Type B pancreatic cell (in vitro differentiated cells): ENCODE measurements around the gene TTC21B. TPM values are rescaled to one million over a fixed set of nuclear protein-coding genes. Genes with fewer than 3 reads are reported as not detected.

ENCODE experiments used
- DNase-seq: peaks from one replicate; pipeline ENCODE4 v3.0.0; 2021; ENCODE audit warnings: mixed read lengths; ENCODE audit not compliant: unreplicated experiment; ENCODE audit errors: extremely low spot score
- H3K27ac Mint-ChIP-seq: 2 replicates; pipeline ENCODE4 v1.8.0; 2021; ENCODE audit warnings: mild to moderate bottlenecking, mixed read lengths
- H3K27me3 Mint-ChIP-seq: 2 replicates; pipeline ENCODE4 v1.8.0; 2021; ENCODE audit warnings: mixed read lengths
- H3K36me3 Mint-ChIP-seq: 2 replicates; pipeline ENCODE4 v1.8.0; 2021; ENCODE audit warnings: mixed read lengths
- H3K4me1 Mint-ChIP-seq: one replicate; pipeline ENCODE4 v1.8.0; 2021; ENCODE audit warnings: mixed read lengths; ENCODE audit not compliant: unreplicated experiment
- H3K4me3 Mint-ChIP-seq: 2 replicates; pipeline ENCODE4 v1.8.0; 2021; ENCODE audit warnings: mild to moderate bottlenecking, mixed read lengths
- H3K9me3 Mint-ChIP-seq: 2 replicates; pipeline ENCODE4 v1.8.0; 2021; ENCODE audit warnings: mixed read lengths
- CTCF ChIP-seq: fragments of 200-600 bp; sonication (generic); conservative IDR thresholded peaks from 2 replicates; pipeline ENCODE4 v1.5.0; 2021; ENCODE audit warnings: antibody characterized with exemption, mild to moderate bottlenecking
- total RNA-seq: library from RNA; stranded (reverse); gene quantifications from 2 replicates; pipeline ENCODE4 v1.2.1, GENCODE V29; 2021; ENCODE audit warnings: low replicate concordance

The TTC21B gene
- total RNA-seq, 1 donor from 2014 or later, result 25.8 TPM

GRCh38 chr2:165893556-165893955 is 60.0 kb downstream of the TTC21B start:
- H3K27me3 Mint-ChIP-seq, result no peaks in the 10 kb centered on the region
- no peak for TF ChIP-seq CTCF
- no peak overlapping the region for H3K4me3 Mint-ChIP-seq
- H3K4me1 Mint-ChIP-seq, result peaks cover 14% of the 10 kb centered on the region
- peaks cover 48% of the 10 kb centered on the region for H3K36me3 Mint-ChIP-seq
- no peak overlapping the region for H3K27ac Mint-ChIP-seq
- H3K9me3 Mint-ChIP-seq, result no peaks in the 10 kb centered on the region
- DNase-seq, result no peak

- DNase-seq, result no peak
- peaks cover 6% of the 10 kb centered on the region for H3K4me1 Mint-ChIP-seq
- H3K27ac Mint-ChIP-seq, result no peak overlapping the region
- no peak for TF ChIP-seq CTCF
- no peaks in the 10 kb centered on the region for H3K27me3 Mint-ChIP-seq
- peaks cover 38% of the 10 kb centered on the region for H3K36me3 Mint-ChIP-seq
- H3K4me3 Mint-ChIP-seq, result no peak overlapping the region
- no peaks in the 10 kb centered on the region for H3K9me3 Mint-ChIP-seq
Observed at GRCh38 chr2:165892526-165892925, 61.0 kb downstream of the TTC21B start.

- no peak for DNase-seq
- no peaks in the 10 kb centered on the region for H3K27me3 Mint-ChIP-seq
- peaks cover 37% of the 10 kb centered on the region for H3K36me3 Mint-ChIP-seq
- no peaks in the 10 kb centered on the region for H3K9me3 Mint-ChIP-seq
- H3K27ac Mint-ChIP-seq, result no peak overlapping the region
- TF ChIP-seq CTCF, result no peak
- H3K4me3 Mint-ChIP-seq, result no peak overlapping the region
- peaks cover 9% of the 10 kb centered on the region for H3K4me1 Mint-ChIP-seq
Observed at GRCh38 chr2:165891943-165892342, 61.6 kb downstream of the TTC21B start.

GRCh38 chr2:165891345-165891744 is 62.2 kb downstream of the TTC21B start:
- Mint-ChIP-seq H3K4me1 (peaks cover 9% of the 10 kb centered on the region), H3K36me3 (peaks cover 38% of the 10 kb centered on the region)

GRCh38 chr2:165889798-165890197 is 63.8 kb downstream of the TTC21B start:
- H3K4me1 Mint-ChIP-seq, result peaks cover 9% of the 10 kb centered on the region
- DNase-seq, result no peak
- H3K27me3 Mint-ChIP-seq, result no peaks in the 10 kb centered on the region
- no peak overlapping the region for H3K27ac Mint-ChIP-seq
- H3K36me3 Mint-ChIP-seq, result peaks cover 38% of the 10 kb centered on the region
- TF ChIP-seq CTCF, result no peak
- H3K9me3 Mint-ChIP-seq, result no peaks in the 10 kb centered on the region
- H3K4me3 Mint-ChIP-seq, result no peak overlapping the region

More at GRCh38 chr2:165891345-165891744, 62.2 kb downstream of the TTC21B start:
- Mint-ChIP-seq H3K27me3 (no peaks in the 10 kb centered on the region), H3K9me3 (no peaks in the 10 kb centered on the region), H3K27ac (no peak overlapping the region), H3K4me3 (no peak overlapping the region)
- DNase-seq, result no peak
- TF ChIP-seq CTCF, result no peak

- Mint-ChIP-seq H3K9me3 (no peaks in the 10 kb centered on the region), H3K27ac (peak overlapping the region; percentile 3), H3K27me3 (no peaks in the 10 kb centered on the region), H3K36me3 (peaks cover 41% of the 10 kb centered on the region), H3K4me3 (no peak overlapping the region), H3K4me1 (peaks cover 9% of the 10 kb centered on the region)
- no peak for DNase-seq
- no peak for TF ChIP-seq CTCF
Observed at GRCh38 chr2:165889158-165889557, 64.4 kb downstream of the TTC21B start.
